Effector CD8-positive, alpha-beta T cell (primary cell): ENCODE data around the gene SULT4A1.
"Not testable (repeated sequence)": the region's sequence is repeated elsewhere in the genome, so short reads cannot be mapped to it uniquely, and the experiment has no call there.

Source experiments
- DNase-seq: peaks from one replicate; lab custom pipeline; 2025; lab: John Stamatoyannopoulos, UW

SULT4A1 gene

GRCh38 chr22:43886231-43886630 is 23.9 kb upstream of the SULT4A1 start:
- DNase-seq = no peak

GRCh38 chr22:43885786-43886185 is 23.5 kb upstream of the SULT4A1 start:
- no peak for DNase-seq

GRCh38 chr22:43885319-43885671 is 23.0 kb upstream of the SULT4A1 start:
- no peak for DNase-seq

GRCh38 chr22:43884600-43885318 is 22.4 kb upstream of the SULT4A1 start:
- DNase-seq = peak; percentile 6

- DNase-seq = no peak
Measured at GRCh38 chr22:43883719-43884415, 21.6 kb upstream of the SULT4A1 start.

GRCh38 chr22:43883012-43883661 is 20.8 kb upstream of the SULT4A1 start:
- DNase-seq = peak; percentile 4

- DNase-seq = no peak
Measured at GRCh38 chr22:43882122-43882767, 19.9 kb upstream of the SULT4A1 start.

- no peak for DNase-seq
Measured at GRCh38 chr22:43881091-43882061, 19.1 kb upstream of the SULT4A1 start.

- no peak for DNase-seq
Measured at GRCh38 chr22:43880541-43880991, 18.3 kb upstream of the SULT4A1 start.

- no peak for DNase-seq
Measured at GRCh38 chr22:43879901-43880540, 17.7 kb upstream of the SULT4A1 start.

- DNase-seq = no peak
Measured at GRCh38 chr22:43878831-43879550, 16.7 kb upstream of the SULT4A1 start.

- DNase-seq = no peak
Measured at GRCh38 chr22:43878079-43878795, 15.9 kb upstream of the SULT4A1 start.

- no peak for DNase-seq
Measured at GRCh38 chr22:43876866-43877509, 14.7 kb upstream of the SULT4A1 start.

- no peak for DNase-seq
Measured at GRCh38 chr22:43869799-43870198, 7.5 kb upstream of the SULT4A1 start.

GRCh38 chr22:43869001-43869400 is 6.7 kb upstream of the SULT4A1 start:
- not testable (repeated sequence) for DNase-seq

- no peak for DNase-seq
Measured at GRCh38 chr22:43867839-43868635, 5.7 kb upstream of the SULT4A1 start.

- DNase-seq = no peak
Measured at GRCh38 chr22:43862882-43863202, 529 bp upstream of the SULT4A1 start.

- DNase-seq = no peak
Measured at GRCh38 chr22:43861529-43861928, 784 bp downstream of the SULT4A1 start.
